Right atrium auricular region (tissue), 2 donors: ENCODE data around the gene ULK4. TPM values are rescaled to one million over a fixed set of nuclear protein-coding genes. Genes with fewer than 3 reads are reported as not detected.
A peak's percentile ranks its signal among the peaks of the same experiment; 100 is the strongest.

ENCODE experiments used
- DNase-seq: peaks from one replicate; pipeline ENCODE4 v3.0.0-alpha.2; 2019; ENCODE audit warnings: low spot score
- H3K27ac ChIP-seq, 2 donors: fragments of 200-600 bp; sonication (generic); 1 replicate in 1 of 2; 2 replicates in 1 of 2; pipeline ENCODE4 v1.5.1; 2016 to 2019
- H3K27me3 ChIP-seq, 2 donors: fragments of 200-600 bp; sonication (generic); one replicate each; pipeline versions ENCODE4 v1.5.1 to v1.6.0; 2017 to 2019
- H3K36me3 ChIP-seq: fragments of 200-600 bp; sonication (generic); one replicate; pipeline ENCODE4 v1.5.1; 2016
- H3K4me1 ChIP-seq, 2 donors: fragments of 200-600 bp; sonication (generic); one replicate each; pipeline versions ENCODE4 v1.5.1 to v1.6.0; 2017 to 2019
- H3K4me3 ChIP-seq, 2 donors: fragments of 200-600 bp; sonication (generic); 1 replicate in 1 of 2; 2 replicates in 1 of 2; pipeline ENCODE4 v1.5.1; 2017 to 2019; ENCODE audit warnings: mild to moderate bottlenecking in 1 of 2, moderate library complexity in 1 of 2
- H3K9me3 ChIP-seq, 2 donors: fragments of 200-600 bp; sonication (generic); one replicate each; pipeline ENCODE4 v1.5.1; 2019
- CTCF ChIP-seq, 2 donors: fragments of 200-600 bp; sonication (generic); IDR thresholded peaks; one replicate each; pipeline ENCODE4 v1.5.1; 2019; ENCODE audit warnings: antibody characterized with exemption in 2 of 2
- total RNA-seq, 2 donors: library from RNA; depleted of rRNA; stranded (reverse); fragments of >200 nt; gene quantifications; one replicate each; pipeline ENCODE4 v1.1.0, GENCODE V29; 2016

ULK4 gene
- total RNA-seq, 2 donors from 2014 or later = 7.1 to 10.1 TPM

- TF ChIP-seq CTCF (IDR thresholded peaks at IDR 0.05) = no peak
- no peak for DNase-seq
- H3K4me3 ChIP-seq = no peak overlapping the region
- H3K27me3 ChIP-seq = no peaks in the 10 kb centered on the region
- no peak overlapping the region for H3K27ac ChIP-seq
- no peaks in the 10 kb centered on the region for H3K36me3 ChIP-seq
- H3K9me3 ChIP-seq = no peaks in the 10 kb centered on the region
- peaks cover 0 to 11% of the 10 kb centered on the region in 2 donors for H3K4me1 ChIP-seq
Measured at GRCh38 chr3:41900265-41900664, 61.6 kb downstream of the ULK4 start.

- TF ChIP-seq CTCF (IDR thresholded peaks at IDR 0.05) = no peak
- H3K4me1 ChIP-seq = peaks cover 0 to 11% of the 10 kb centered on the region in 2 donors
- no peaks in the 10 kb centered on the region for H3K27me3 ChIP-seq
- DNase-seq = no peak
- no peak overlapping the region for H3K4me3 ChIP-seq
- H3K36me3 ChIP-seq = no peaks in the 10 kb centered on the region
- H3K9me3 ChIP-seq = no peaks in the 10 kb centered on the region
- no peak overlapping the region for H3K27ac ChIP-seq
Measured at GRCh38 chr3:41898631-41899030, 63.3 kb downstream of the ULK4 start.

- peaks cover 0 to 6% of the 10 kb centered on the region in 2 donors for H3K4me1 ChIP-seq
- H3K36me3 ChIP-seq = no peaks in the 10 kb centered on the region
- H3K4me3 ChIP-seq = no peak overlapping the region
- TF ChIP-seq CTCF (IDR thresholded peaks at IDR 0.05) = peak in 1 of 2 donors; percentile 64
- H3K27me3 ChIP-seq = no peaks in the 10 kb centered on the region
- H3K27ac ChIP-seq = no peak overlapping the region
- no peaks in the 10 kb centered on the region for H3K9me3 ChIP-seq
- DNase-seq = no peak
Measured at GRCh38 chr3:41893977-41894376, 67.9 kb downstream of the ULK4 start.

- H3K27ac ChIP-seq = no peak overlapping the region
- no peaks in the 10 kb centered on the region for H3K36me3 ChIP-seq
- no peaks in the 10 kb centered on the region for H3K4me1 ChIP-seq
- DNase-seq = no peak
- H3K4me3 ChIP-seq = no peak overlapping the region
- no peaks in the 10 kb centered on the region for H3K27me3 ChIP-seq
- TF ChIP-seq CTCF (IDR thresholded peaks at IDR 0.05) = no peak
- no peaks in the 10 kb centered on the region for H3K9me3 ChIP-seq
Measured at GRCh38 chr3:41888368-41889076, 73.4 kb downstream of the ULK4 start.

- no peaks in the 10 kb centered on the region for H3K9me3 ChIP-seq
- no peaks in the 10 kb centered on the region for H3K27me3 ChIP-seq
- no peaks in the 10 kb centered on the region for H3K36me3 ChIP-seq
- H3K4me1 ChIP-seq = no peaks in the 10 kb centered on the region
- H3K4me3 ChIP-seq = no peak overlapping the region
- no peak overlapping the region for H3K27ac ChIP-seq
- no peak for TF ChIP-seq CTCF (IDR thresholded peaks at IDR 0.05)
- DNase-seq = no peak
Measured at GRCh38 chr3:41882956-41883355, 78.9 kb downstream of the ULK4 start.
